Retinal pigment epithelial cell (primary cell): ENCODE results near the gene IGFLR1.
"Not testable (repeated sequence)": the region's sequence is repeated elsewhere in the genome, so short reads cannot be mapped to it uniquely, and the experiment has no call there.

Source experiments
- DNase-seq: peaks from one replicate; pipeline ENCODE4 v3.0.0-alpha.2; 2010; ENCODE audit warnings: low read depth
- H3K4me3 ChIP-seq: 2 replicates; pipeline ENCODE4 v1.5.1; 2011; ENCODE audit warnings: mild to moderate bottlenecking, low read length, control low read depth, moderate library complexity
- CTCF ChIP-seq: conservative IDR thresholded peaks from 2 replicates; pipeline ENCODE4 v1.5.1; 2011; ENCODE audit warnings: low read depth, low read length, control low read depth, inconsistent platforms

The IGFLR1 gene

GRCh38 chr19:35776102-35776788 is 34.0 kb upstream of the IGFLR1 start:
- DNase-seq, result no peak
- peak overlapping the region; percentile 67 for H3K4me3 ChIP-seq
- TF ChIP-seq CTCF, result no peak

GRCh38 chr19:35775298-35776101 is 33.2 kb upstream of the IGFLR1 start, which contains the start of gene ARHGAP33:
TSS of gene ARHGAP33 (plus strand) at chr19:35775564. CDS start at chr19:35775659, 95 bp downstream.
- peak; percentile 80 for DNase-seq
- H3K4me3 ChIP-seq, result peak within 1 kb of the TSS; percentile 67
- no peak for TF ChIP-seq CTCF

- no peak for TF ChIP-seq CTCF
- DNase-seq, result no peak
- peak overlapping the region; percentile 36 for H3K4me3 ChIP-seq
Measured at GRCh38 chr19:35775046-35775297, 32.7 kb upstream of the IGFLR1 start.

- DNase-seq, result no peak
- TF ChIP-seq CTCF, result no peak
- H3K4me3 ChIP-seq, result peak overlapping the region; percentile 36
Measured at GRCh38 chr19:35774274-35775045, 32.2 kb upstream of the IGFLR1 start.

- H3K4me3 ChIP-seq, result no peak overlapping the region
- DNase-seq, result no peak
- TF ChIP-seq CTCF, result no peak
Measured at GRCh38 chr19:35773020-35773806, 31.0 kb upstream of the IGFLR1 start.

GRCh38 chr19:35772362-35772761 is 30.1 kb upstream of the IGFLR1 start:
- not testable (repeated sequence) for H3K4me3 ChIP-seq, DNase-seq

GRCh38 chr19:35768082-35768421 is 25.8 kb upstream of the IGFLR1 start:
- DNase-seq, result no peak
- TF ChIP-seq CTCF, result no peak
- H3K4me3 ChIP-seq, result no peak overlapping the region
